Naive thymus-derived CD4-positive, alpha-beta T cell (primary cell): ENCODE measurements around the gene MTNR1A. TPM values are rescaled to one million over a fixed set of nuclear protein-coding genes. Genes with fewer than 3 reads are reported as not detected.
"Not testable (repeated sequence)": the region's sequence is repeated elsewhere in the genome, so short reads cannot be mapped to it uniquely, and the experiment has no call there.

Experiments used
- ATAC-seq: fragments of 150-1000 bp; cut with Tn5 transposase; 2 replicates; pipeline ENCODE4 v1.10.0; 2021; ENCODE audit warnings: mild to moderate bottlenecking, moderate library complexity
- CTCF ChIA-PET: fragments of 350-600 bp; sonication (Branson Sonifier 250); formaldehyde crosslinking; loops from one replicate; lab custom pipeline; 2021; ENCODE audit warnings: antibody characterized with exemption; lab: Charles Lee
- POLR2A ChIA-PET: fragments of 350-600 bp; sonication (Branson Sonifier 250); formaldehyde crosslinking; loops from one replicate; lab custom pipeline; 2021; ENCODE audit warnings: antibody characterized with exemption, inconsistent platforms; lab: Charles Lee
- DNase-seq, 9 donors: peaks; one replicate each; pipeline versions ENCODE4 v3.0.0 to v3.0.0-alpha.2; 2020 to 2022; ENCODE audit warnings: mixed read lengths in 1 of 9
- H3K27ac ChIP-seq: one replicate; pipeline ENCODE4 v1.7.0; 2013; ENCODE audit warnings: mild to moderate bottlenecking, low read depth, low read length, moderate library complexity
- H3K27me3 ChIP-seq, 2 donors: one replicate each; pipeline ENCODE4 v1.7.0; 2013; ENCODE audit warnings: low read length in 2 of 2, mild to moderate bottlenecking in 2 of 2, moderate library complexity in 2 of 2; ENCODE audit not compliant: control insufficient read depth in 2 of 2, insufficient read depth in 2 of 2
- H3K36me3 ChIP-seq, 3 experiments: 1 replicate in 2 of 3; 2 replicates in 1 of 3; pipeline ENCODE4 v1.7.0; 2013; ENCODE audit warnings: low read length in 3 of 3, mild to moderate bottlenecking in 3 of 3, moderate library complexity in 1 of 3; ENCODE audit not compliant: insufficient read depth in 3 of 3, control insufficient read depth in 2 of 3
- H3K4me1 ChIP-seq, 2 donors: one replicate each; pipeline ENCODE4 v1.7.0; 2013; ENCODE audit warnings: low read length in 2 of 2, mild to moderate bottlenecking in 2 of 2, moderate library complexity in 1 of 2; ENCODE audit not compliant: control insufficient read depth in 2 of 2, insufficient read depth in 2 of 2
- H3K4me3 ChIP-seq: 2 replicates; pipeline ENCODE4 v1.7.0; 2013; ENCODE audit warnings: mild to moderate bottlenecking, low read length
- H3K9me3 ChIP-seq, 3 experiments: 1 replicate in 2 of 3; 2 replicates in 1 of 3; pipeline ENCODE4 v1.7.0; 2013; ENCODE audit warnings: low read length in 3 of 3; ENCODE audit not compliant: control insufficient read depth in 2 of 3
- H3K27ac Mint-ChIP-seq, 9 donors: one replicate each; pipeline ENCODE4 v1.8.0; 2020 to 2022; ENCODE audit warnings: mixed read lengths in 9 of 9, mild to moderate bottlenecking in 8 of 9, moderate library complexity in 5 of 9, inconsistent platforms in 2 of 9
- H3K27me3 Mint-ChIP-seq, 5 donors: one replicate each; pipeline ENCODE4 v1.8.0; 2021 to 2022; ENCODE audit warnings: mixed read lengths in 5 of 5, mild to moderate bottlenecking in 1 of 5
- H3K36me3 Mint-ChIP-seq, 5 donors: one replicate each; pipeline ENCODE4 v1.8.0; 2020 to 2022; ENCODE audit warnings: mixed read lengths in 5 of 5, mild to moderate bottlenecking in 3 of 5, inconsistent platforms in 1 of 5
- H3K4me1 Mint-ChIP-seq, 7 donors: one replicate each; pipeline ENCODE4 v1.8.0; 2020 to 2022; ENCODE audit warnings: mixed read lengths in 7 of 7, mild to moderate bottlenecking in 3 of 7, inconsistent platforms in 1 of 7
- H3K4me3 Mint-ChIP-seq, 10 donors: one replicate each; pipeline ENCODE4 v1.8.0; 2020 to 2022; ENCODE audit warnings: mild to moderate bottlenecking in 10 of 10, mixed read lengths in 10 of 10, moderate library complexity in 6 of 10, inconsistent platforms in 2 of 10
- H3K9me3 Mint-ChIP-seq, 11 donors: one replicate each; pipeline ENCODE4 v1.8.0; 2020 to 2022; ENCODE audit warnings: mixed read lengths in 11 of 11, mild to moderate bottlenecking in 4 of 11, inconsistent platforms in 1 of 11, moderate library complexity in 1 of 11
- intact Hi-C, 2 donors: fragments of 100-400 bp; cut with micrococcal nuclease; formaldehyde crosslinking; loops; one replicate each; pipeline ENCODE4 v1.15.1; 2023
- polyA plus RNA-seq, 2 donors: library from polyadenylated mRNA; unstranded; fragments of 300-500 nt; fragmentation: Illumina TruSeq; gene quantifications; one replicate each; pipeline ENCODE4 v1.2.3, GENCODE V29; 2021
- total RNA-seq, 6 experiments: library from RNA in 5 of 6; stranded (reverse) in 5 of 6; gene quantifications; 1 replicate in 5 of 6; 2 replicates in 1 of 6; pipeline ENCODE4 v1.2.3 and lab custom pipeline; 2021 to 2026

Gene MTNR1A
- total and polyA plus RNA-seq, 7 experiments from 2014 or later: not detected

DNA sequence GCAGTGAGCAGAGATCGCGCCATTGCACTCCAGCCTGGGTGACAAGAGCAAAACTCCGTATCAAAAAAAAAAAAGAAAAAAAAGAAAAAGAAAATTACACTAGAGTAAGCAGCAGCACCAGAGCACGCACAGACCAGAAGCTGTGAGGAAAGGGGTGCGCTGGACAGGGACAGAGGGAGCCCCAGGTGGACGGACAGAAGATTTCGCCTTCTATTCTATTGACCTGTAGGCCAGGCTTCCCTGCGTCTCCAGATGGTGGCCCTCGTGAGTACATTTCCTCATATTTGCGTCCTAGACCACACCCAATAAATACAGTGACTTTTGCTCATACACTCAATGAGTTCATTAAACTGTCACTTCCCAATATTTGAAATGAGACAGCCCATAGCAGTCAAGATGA, 19.1 kb downstream of the MTNR1A start:
- no peaks in the 10 kb centered on the region for H3K4me1 ChIP-seq
- no peak overlapping the region for H3K27ac ChIP-seq
- H3K9me3 ChIP-seq: no peaks in the 10 kb centered on the region
- Mint-ChIP-seq H3K4me1 (no peaks in the 10 kb centered on the region), H3K36me3 (no peaks in the 10 kb centered on the region), H3K9me3 (peaks cover 0 to 28% (median 6%) of the 10 kb centered on the region in 11 donors), H3K27ac (no peak overlapping the region), H3K4me3 (no peak overlapping the region), H3K27me3 (peaks cover 0 to 7% (median 0%) of the 10 kb centered on the region in 5 donors)
- H3K4me3 ChIP-seq: no peak overlapping the region
- CTCF ChIA-PET: no interaction called here
- no peaks in the 10 kb centered on the region for H3K36me3 ChIP-seq
- DNase-seq (no peak), ATAC-seq (no peak)
- no peaks in the 10 kb centered on the region for H3K27me3 ChIP-seq
- intact Hi-C loops: no loop called here
- POLR2A ChIA-PET: no interaction called here

- ChIA-PET CTCF (no interaction called here), POLR2A (no interaction called here)
- Mint-ChIP-seq H3K9me3 (peaks cover 0 to 24% (median 3%) of the 10 kb centered on the region in 11 donors), H3K27me3 (peaks cover 0 to 7% (median 0%) of the 10 kb centered on the region in 5 donors), H3K4me3 (no peak overlapping the region), H3K27ac (no peak overlapping the region), H3K4me1 (no peaks in the 10 kb centered on the region), H3K36me3 (no peaks in the 10 kb centered on the region)
- DNase-seq (no peak), ATAC-seq (no peak)
- Histone ChIP-seq H3K4me1 (no peaks in the 10 kb centered on the region), H3K27ac (no peak overlapping the region), H3K4me3 (no peak overlapping the region), H3K27me3 (no peaks in the 10 kb centered on the region), H3K9me3 (no peaks in the 10 kb centered on the region), H3K36me3 (no peaks in the 10 kb centered on the region)
- intact Hi-C loops: no loop called here
These were observed 21.3 kb downstream of the MTNR1A start for GRCh38 chr4:186534056-186534455.

DNA sequence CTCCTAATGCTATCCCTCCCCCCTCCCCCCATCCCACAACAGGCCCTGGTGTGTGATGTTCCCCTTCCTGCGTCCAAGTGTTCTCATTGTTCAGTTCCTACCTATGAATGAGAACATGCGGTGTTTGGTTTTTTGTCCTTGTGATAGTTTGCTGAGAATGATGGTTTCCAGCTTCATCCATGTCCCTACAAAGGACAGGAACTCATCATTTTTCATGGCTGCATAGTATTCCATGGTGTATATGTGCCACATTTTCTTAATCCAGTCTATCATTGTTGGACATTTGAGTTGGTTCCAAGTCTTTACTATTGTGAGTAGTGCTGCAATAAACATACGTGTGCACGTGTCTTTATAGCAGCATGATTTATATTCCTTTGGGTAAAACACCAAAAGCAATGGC, 31.4 kb downstream of the MTNR1A start:
- H3K36me3 ChIP-seq, CTCF ChIA-PET, H3K27me3 ChIP-seq, POLR2A ChIA-PET, H3K4me1 Mint-ChIP-seq, H3K27ac ChIP-seq, intact Hi-C loops, DNase-seq, H3K9me3 Mint-ChIP-seq, H3K9me3 ChIP-seq, ATAC-seq, H3K36me3 Mint-ChIP-seq, H3K27ac Mint-ChIP-seq, H3K4me3 ChIP-seq, H3K4me3 Mint-ChIP-seq, H3K4me1 ChIP-seq: not testable (repeated sequence)
- H3K27me3 Mint-ChIP-seq: peaks cover 0 to 16% (median 4%) of the 10 kb centered on the region in 5 donors

DNA sequence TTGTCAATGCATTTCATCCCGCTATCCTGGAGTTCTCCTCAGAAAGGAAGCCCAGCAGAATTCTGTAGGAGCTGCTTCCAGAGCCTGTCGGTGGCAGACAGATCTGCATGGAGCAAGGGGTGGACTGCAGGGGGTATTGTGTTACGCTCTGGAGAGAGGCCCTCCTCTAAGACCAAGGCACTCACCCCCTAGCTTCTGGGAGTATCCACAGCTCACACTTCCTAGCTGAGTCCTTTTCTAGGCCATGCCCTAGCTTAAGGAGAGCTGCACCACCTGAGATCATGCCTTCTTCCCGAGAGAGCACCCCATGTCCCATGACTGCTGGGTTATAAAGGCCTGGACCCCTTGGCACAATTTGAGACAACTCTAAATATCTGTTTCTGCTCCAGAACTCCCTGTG, 39.1 kb downstream of the MTNR1A start:
- DNase-seq (no peak), ATAC-seq (no peak)
- peaks cover 1 to 16% (median 6%) of the 10 kb centered on the region in 11 donors for H3K9me3 Mint-ChIP-seq
- no peak overlapping the region for H3K27ac ChIP-seq
- no peaks in the 10 kb centered on the region for H3K27me3 ChIP-seq
- H3K27me3 Mint-ChIP-seq: no peaks in the 10 kb centered on the region
- H3K4me1 ChIP-seq: no peaks in the 10 kb centered on the region
- no peak overlapping the region for H3K4me3 Mint-ChIP-seq
- H3K36me3 ChIP-seq: no peaks in the 10 kb centered on the region
- no peak overlapping the region for H3K27ac Mint-ChIP-seq
- ChIA-PET POLR2A (no interaction called here), CTCF (no interaction called here)
- no peak overlapping the region for H3K4me3 ChIP-seq
- no peaks in the 10 kb centered on the region for H3K36me3 Mint-ChIP-seq
- no peaks in the 10 kb centered on the region for H3K9me3 ChIP-seq
- no peaks in the 10 kb centered on the region for H3K4me1 Mint-ChIP-seq
- intact Hi-C loops: no loop called here

GRCh38 chr4:186514271-186514950, 41.0 kb downstream of the MTNR1A start:
- Histone ChIP-seq H3K27me3 (no peaks in the 10 kb centered on the region), H3K4me1 (no peaks in the 10 kb centered on the region), H3K36me3 (no peaks in the 10 kb centered on the region), H3K27ac (no peak overlapping the region), H3K9me3 (no peaks in the 10 kb centered on the region), H3K4me3 (no peak overlapping the region)
- ChIA-PET POLR2A (interaction anchor here (0.6 kb wide), 1 partner anchor 304 kb away, joined by 3 read pairs; no protein-coding TSS in a partner anchor), CTCF (no interaction called here)
- Mint-ChIP-seq H3K4me3 (no peak overlapping the region), H3K27ac (no peak overlapping the region), H3K27me3 (no peaks in the 10 kb centered on the region), H3K9me3 (peaks cover 1 to 19% (median 10%) of the 10 kb centered on the region in 11 donors), H3K4me1 (no peaks in the 10 kb centered on the region), H3K36me3 (no peaks in the 10 kb centered on the region)
- DNase-seq: no peak
- ATAC-seq: no peak
- intact Hi-C loops: no loop called here

DNA sequence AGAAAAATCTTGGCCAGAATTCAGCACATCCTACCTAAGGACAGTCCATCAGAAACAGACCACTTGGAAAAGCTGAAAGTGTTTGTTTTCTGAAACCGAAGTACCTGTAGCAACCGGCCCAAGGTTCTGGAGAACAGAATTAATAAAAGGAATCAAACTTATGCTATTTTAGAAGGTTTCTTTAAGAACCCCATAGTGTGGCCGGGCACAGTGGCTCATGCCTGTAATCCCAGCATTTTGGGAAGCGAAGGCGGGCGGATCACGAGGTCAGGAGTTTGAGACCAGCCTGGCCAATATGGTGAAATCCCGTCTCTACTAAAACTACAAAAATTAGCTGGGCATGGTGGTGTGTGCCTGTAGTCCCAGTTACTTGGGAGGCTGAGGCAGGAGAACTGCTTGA, 50.6 kb downstream of the MTNR1A start:
- H3K9me3 ChIP-seq, H3K27me3 Mint-ChIP-seq, CTCF ChIA-PET, DNase-seq, intact Hi-C loops, H3K4me1 Mint-ChIP-seq, H3K27me3 ChIP-seq, H3K27ac Mint-ChIP-seq, ATAC-seq, H3K36me3 ChIP-seq, H3K4me3 Mint-ChIP-seq, H3K36me3 Mint-ChIP-seq, POLR2A ChIA-PET, H3K4me1 ChIP-seq, H3K27ac ChIP-seq, H3K4me3 ChIP-seq: not testable (repeated sequence)
- H3K9me3 Mint-ChIP-seq: peaks cover 0 to 11% (median 4%) of the 10 kb centered on the region in 11 donors

- Histone ChIP-seq H3K36me3 (no peaks in the 10 kb centered on the region), H3K4me3 (no peak overlapping the region), H3K9me3 (no peaks in the 10 kb centered on the region), H3K27me3 (no peaks in the 10 kb centered on the region), H3K27ac (no peak overlapping the region), H3K4me1 (no peaks in the 10 kb centered on the region)
- no peak overlapping the region for H3K4me3 Mint-ChIP-seq
- no peak for DNase-seq
- H3K36me3 Mint-ChIP-seq: no peaks in the 10 kb centered on the region
- ChIA-PET POLR2A (no interaction called here), CTCF (no interaction called here)
- H3K27me3 Mint-ChIP-seq: peaks cover 0 to 3% (median 0%) of the 10 kb centered on the region in 5 donors
- no peak overlapping the region for H3K27ac Mint-ChIP-seq
- no peaks in the 10 kb centered on the region for H3K4me1 Mint-ChIP-seq
- no peak for ATAC-seq
- intact Hi-C loops: no loop called here
- peaks cover 0 to 7% (median 2%) of the 10 kb centered on the region in 11 donors for H3K9me3 Mint-ChIP-seq
These were observed 53.1 kb downstream of the MTNR1A start for GRCh38 chr4:186502231-186502630.
